ENCODE results near the gene ZBTB42.
"Not testable (repeated sequence)": the region's sequence is repeated elsewhere in the genome, so short reads cannot be mapped to it uniquely, and the experiment has no call there.

ZBTB42 gene

GRCh38 chr14:104806625-104807465 lies 5.9 kb downstream of the ZBTB42 start:
- DNase-seq (ENCODE audit: low read depth in 2 of 2), result no peak

- DNase-seq (ENCODE audit: low read depth in 2 of 2), result no peak
Observed at GRCh38 chr14:104808456-104808855, 7.6 kb downstream of the ZBTB42 start.

DNA sequence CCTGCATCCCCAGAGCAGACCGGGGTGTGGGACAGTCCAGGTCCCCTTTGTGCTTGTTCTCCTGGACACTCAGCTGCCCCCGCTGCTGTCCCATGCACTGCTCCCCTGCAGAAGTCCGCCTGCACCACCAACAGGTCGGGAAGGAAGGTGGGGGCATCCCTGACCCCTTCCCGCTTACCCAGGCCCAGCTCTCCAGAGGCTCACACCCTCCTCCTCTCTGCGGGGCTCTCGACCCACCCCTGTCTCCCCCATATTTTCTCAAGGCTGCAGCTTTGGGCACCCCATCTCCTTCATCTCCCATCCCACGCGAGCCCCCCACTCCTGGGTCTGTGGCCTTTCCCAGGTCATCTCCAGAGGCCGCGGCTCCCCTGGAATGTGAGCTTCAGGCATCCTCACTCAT lies 9.4 kb downstream of the ZBTB42 start:
- no peak for DNase-seq (ENCODE audit: low read depth in 2 of 2)

- DNase-seq (ENCODE audit: low read depth in 2 of 2), result no peak
Observed at GRCh38 chr14:104813286-104813685, 12.4 kb downstream of the ZBTB42 start.

- DNase-seq (ENCODE audit: low read depth in 2 of 2), result not testable (repeated sequence)
Observed at GRCh38 chr14:104814701-104815100, 13.8 kb downstream of the ZBTB42 start.

- DNase-seq (ENCODE audit: low read depth in 2 of 2), result no peak
Observed at GRCh38 chr14:104816616-104816884, 15.6 kb downstream of the ZBTB42 start.

DNA sequence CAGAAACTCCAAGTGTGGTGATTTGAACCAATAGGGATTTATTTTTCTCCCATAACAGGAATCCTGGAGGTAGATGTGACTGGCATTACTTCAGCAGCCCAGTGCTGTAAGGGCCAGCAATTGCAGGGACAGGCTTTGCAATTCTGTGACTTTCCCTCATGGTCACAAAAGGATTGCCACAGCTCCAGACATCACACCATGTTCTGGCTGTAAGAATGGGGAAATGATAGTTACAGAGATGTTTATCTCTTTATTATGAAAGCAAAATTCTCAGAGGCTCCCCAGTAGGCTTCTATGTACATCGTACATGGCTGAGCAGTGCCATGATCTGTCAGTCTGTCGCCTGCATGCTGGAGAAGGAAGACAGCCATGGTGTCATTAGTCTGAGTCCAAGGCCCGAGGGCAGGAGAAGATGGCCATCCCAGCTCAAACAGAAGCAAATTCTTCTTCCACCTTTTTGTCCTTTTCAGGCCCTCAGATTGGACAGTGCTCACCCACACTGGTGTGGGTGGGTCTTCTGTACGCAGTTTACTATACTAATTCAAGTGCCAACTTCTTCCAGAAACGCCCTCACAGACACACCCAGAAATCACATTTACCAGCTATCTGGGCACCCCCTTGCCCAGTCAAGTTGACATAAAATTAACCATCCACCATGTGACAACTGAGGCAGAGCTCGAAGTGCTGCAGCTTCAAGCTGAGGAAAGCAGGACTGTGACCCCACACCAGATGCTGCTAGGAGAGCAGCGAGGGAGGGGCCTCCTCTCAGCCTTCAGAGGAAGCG lies 17.2 kb downstream of the ZBTB42 start:
- DNase-seq (ENCODE audit: low read depth in 2 of 2), result no peak

DNA sequence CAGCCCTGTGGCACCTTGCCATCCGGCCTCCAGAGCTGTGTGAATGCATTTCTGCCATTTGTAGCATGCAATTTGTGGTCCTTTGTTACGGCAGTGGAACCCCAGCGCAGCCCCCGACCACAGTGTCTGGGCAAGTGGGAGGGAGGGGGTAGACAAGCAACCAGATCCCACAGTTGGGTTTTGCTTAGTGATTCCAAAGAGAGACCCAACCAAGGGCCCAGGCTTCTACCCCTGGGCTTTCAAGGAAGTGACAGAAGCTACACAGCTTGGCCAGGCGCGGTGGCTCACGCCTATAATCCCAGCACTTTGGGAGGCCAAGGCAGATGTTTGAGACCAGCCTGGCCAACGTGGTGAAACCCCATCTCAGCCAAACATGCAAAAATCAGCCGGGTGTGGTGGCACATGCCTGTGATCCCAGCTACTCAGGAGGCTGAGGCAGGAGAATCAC lies 17.8 kb downstream of the ZBTB42 start:
- no peak for DNase-seq (ENCODE audit: low read depth in 2 of 2)

- no peak for DNase-seq (ENCODE audit: low read depth in 2 of 2)
Observed at GRCh38 chr14:104819361-104819781, 18.5 kb downstream of the ZBTB42 start.

GRCh38 chr14:104820669-104821228 lies 19.8 kb downstream of the ZBTB42 start:
- no peak for DNase-seq (ENCODE audit: low read depth in 2 of 2)

- no peak for DNase-seq (ENCODE audit: low read depth in 2 of 2)
Observed at GRCh38 chr14:104821229-104821945, 20.5 kb downstream of the ZBTB42 start.

DNA sequence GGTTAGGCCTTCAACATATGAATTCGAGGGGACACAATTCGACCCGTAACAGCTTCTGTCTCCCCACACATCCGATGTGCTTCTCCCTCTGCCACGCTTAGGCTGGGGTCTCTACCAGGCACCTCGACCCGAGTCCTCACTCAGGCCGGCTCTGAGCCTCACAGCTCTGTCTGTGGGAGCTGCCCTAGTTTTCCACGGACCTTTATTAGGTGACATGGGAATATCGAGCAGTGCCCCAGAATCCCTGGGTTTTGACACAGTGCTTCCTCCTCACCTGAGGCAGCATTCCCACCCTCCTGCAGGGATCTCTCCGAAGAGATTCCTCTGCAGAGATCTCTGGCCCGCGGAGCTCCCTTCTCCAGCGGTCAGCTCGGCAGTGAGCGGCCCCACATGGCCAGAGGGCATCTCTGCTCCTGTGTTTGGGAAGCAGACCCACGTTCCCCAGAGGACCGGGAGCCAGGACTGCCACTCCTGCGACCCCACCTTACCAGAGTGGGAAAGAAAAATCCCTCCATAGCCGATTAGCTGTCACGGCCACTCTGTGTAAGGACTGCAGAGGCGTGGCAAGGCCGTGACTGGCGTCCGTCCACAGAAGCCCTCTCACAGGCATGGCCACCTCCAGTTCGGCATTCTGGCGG lies 21.2 kb downstream of the ZBTB42 start:
- DNase-seq (ENCODE audit: low read depth in 2 of 2), result no peak

GRCh38 chr14:104822821-104823615 lies 22.1 kb downstream of the ZBTB42 start:
- no peak for DNase-seq (ENCODE audit: low read depth in 2 of 2)

DNA sequence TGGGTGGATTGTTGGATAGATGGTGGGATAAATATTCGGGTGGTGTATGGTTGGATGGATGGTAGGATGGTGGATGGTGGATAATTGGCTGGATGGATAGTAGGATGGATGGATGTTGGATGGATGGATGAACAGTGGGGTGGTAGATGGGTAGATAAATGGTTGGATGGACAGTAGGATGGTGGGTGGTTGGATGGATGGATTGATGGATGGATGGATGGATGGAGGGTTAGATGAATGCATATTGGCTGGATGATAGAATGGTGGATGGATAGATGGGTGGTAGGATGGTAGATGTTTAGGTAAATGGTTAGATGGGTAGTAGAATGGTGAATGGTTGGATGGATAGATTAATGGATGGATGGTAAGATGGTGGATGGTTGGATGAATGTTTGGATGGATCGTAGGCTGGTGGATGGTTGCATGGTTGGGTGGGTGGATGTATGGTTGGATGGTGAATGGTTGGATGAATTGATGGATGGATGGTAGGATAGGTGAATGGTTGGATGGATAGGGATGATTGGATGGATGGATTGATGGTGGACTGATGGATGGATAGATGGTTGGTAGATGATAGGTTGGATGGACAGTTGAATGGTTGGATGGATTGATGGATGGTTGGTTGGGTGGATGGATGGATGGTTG lies 23.6 kb downstream of the ZBTB42 start:
- DNase-seq (ENCODE audit: low read depth in 2 of 2), result no peak

DNA sequence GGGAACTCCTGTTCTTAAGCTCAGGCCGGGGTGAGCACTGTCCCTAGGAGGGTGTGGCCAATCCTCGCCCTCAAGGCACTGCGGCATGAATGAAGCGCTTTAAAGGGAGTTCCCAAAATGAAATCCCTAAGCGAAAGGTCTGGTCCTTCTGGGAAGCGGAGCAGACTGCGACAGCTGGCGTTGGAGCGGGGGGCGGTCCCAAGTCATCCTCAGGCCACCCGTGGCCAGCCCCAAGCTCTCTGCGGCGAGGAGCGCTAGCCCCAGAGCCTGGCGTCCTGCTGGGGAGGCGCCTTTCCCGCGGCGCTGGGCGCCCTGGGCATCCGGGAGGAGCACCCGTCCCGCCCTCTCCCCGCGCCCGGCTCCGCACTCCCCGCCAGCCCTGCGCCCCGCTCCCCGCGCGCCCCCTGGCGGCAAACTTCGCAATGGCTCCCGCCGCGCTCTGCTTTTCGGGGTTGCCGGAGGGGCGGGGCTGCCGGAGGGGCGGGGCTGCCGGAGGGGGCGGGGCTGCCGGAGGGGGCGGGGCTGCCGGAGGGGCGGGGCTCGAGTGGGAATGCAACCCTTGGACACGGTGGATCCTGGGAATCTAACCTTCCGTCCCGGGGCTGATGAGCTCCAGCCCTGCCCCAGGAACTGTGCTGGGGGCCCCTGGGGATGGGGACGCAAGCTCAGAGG lies 25.4 kb downstream of the ZBTB42 start:
- peak; percentile 92 to 95 for DNase-seq (ENCODE audit: low read depth in 2 of 2)

GRCh38 chr14:104826861-104827176 lies 25.9 kb downstream of the ZBTB42 start:
- no peak for DNase-seq (ENCODE audit: low read depth in 2 of 2)

DNA sequence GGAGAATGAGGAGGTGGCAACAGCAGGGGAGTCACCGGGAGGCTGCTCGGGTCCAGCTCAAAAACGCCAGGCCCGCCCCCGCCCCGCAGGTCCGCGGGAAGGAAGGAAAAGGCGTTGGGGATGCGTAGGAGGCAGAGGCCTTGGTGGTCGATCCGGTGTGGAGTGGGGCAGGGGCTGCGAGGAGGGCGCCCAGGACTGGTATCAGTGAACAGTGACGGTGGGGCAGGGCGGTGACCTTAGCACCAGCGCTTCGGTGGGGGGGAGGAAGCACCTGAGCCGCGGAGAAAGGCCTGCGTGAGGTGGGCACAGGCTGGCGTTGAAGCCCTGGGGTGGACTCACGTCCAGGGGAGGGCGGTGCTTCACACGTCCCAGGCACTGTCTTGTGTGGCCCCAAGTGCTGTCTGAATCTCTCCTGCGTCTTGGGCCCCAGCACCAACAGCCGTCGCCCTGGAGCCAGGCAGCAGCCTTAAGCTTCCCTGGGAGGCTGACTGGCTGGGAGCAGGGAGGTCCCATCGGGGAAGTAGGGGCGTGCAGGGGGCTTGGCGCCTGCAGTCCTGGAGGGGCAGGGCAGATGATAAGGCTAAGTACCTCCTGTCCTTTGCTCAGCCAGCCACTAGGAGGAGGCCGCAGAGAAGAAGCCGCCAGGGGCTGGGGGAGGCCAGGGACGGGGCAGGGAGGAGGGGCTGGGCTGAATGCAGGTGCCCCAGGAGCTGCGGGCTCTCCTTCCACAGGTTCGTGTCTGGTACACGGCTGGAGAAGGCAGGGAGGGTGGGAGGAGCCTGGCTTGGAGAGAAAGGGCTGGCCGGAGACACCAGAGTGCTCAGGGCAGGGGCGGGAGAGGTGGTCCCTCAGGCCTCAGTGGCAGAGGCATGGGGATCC lies 26.5 kb downstream of the ZBTB42 start:
- DNase-seq (ENCODE audit: low read depth in 2 of 2), result peak in 1 of 2 donors; percentile 25

DNA sequence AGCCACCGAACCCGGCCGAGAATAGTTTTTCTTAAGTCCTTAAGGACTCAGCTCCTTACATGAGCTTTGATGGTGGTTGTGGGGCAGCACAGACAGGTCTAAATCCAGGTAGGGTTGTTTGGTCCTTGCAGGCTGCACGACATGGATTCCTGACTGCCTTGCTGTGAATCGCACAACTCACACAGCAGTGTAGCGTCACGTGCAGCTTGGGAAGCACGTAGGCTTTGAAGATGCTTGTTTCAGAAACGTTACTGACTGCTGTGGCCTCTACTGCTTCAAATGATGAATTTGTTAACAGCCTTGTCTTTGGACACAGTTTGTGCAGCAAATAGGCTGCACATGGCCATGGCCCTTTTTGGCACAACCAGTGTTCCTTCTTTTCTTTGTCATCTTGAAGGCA lies 29.9 kb downstream of the ZBTB42 start:
- no peak for DNase-seq (ENCODE audit: low read depth in 2 of 2)
